HG03095 (cell line): ENCODE results near the gene DNAJC8.

Experiments used
- ATAC-seq: cut with Tn5 transposase; IDR thresholded peaks from one replicate; pipeline ENCODE4 v1.9.1; 2021; ENCODE audit warnings: moderate library complexity; ENCODE audit not compliant: unreplicated experiment

Gene DNAJC8

GRCh38 chr1:28208818-28209441 is 23.9 kb downstream of the DNAJC8 start:
- ATAC-seq = peak; percentile 59

GRCh38 chr1:28205243-28205642 is 27.6 kb downstream of the DNAJC8 start:
- no peak for ATAC-seq

GRCh38 chr1:28200234-28200873 is 32.5 kb downstream of the DNAJC8 start:
- ATAC-seq = no peak

GRCh38 chr1:28199328-28200233 is 33.2 kb downstream of the DNAJC8 start:
- ATAC-seq = peak; percentile 81

- no peak for ATAC-seq
These were observed 35.0 kb downstream of the DNAJC8 start for GRCh38 chr1:28197682-28198415.

GRCh38 chr1:28196330-28196729 is 36.5 kb downstream of the DNAJC8 start:
- ATAC-seq = no peak

GRCh38 chr1:28195780-28196179 is 37.0 kb downstream of the DNAJC8 start:
- ATAC-seq = no peak

GRCh38 chr1:28194326-28195035 is 38.3 kb downstream of the DNAJC8 start:
- ATAC-seq = no peak

- ATAC-seq = no peak
These were observed 39.1 kb downstream of the DNAJC8 start for GRCh38 chr1:28193701-28194161.

- no peak for ATAC-seq
These were observed 41.7 kb downstream of the DNAJC8 start for GRCh38 chr1:28190996-28191645.

- ATAC-seq = no peak
These were observed 42.4 kb downstream of the DNAJC8 start for GRCh38 chr1:28190337-28190979.

GRCh38 chr1:28185071-28185470 is 47.8 kb downstream of the DNAJC8 start:
- no peak for ATAC-seq

GRCh38 chr1:28180306-28181305 is 52.2 kb downstream of the DNAJC8 start:
- no peak for ATAC-seq

- no peak for ATAC-seq
These were observed 53.9 kb downstream of the DNAJC8 start for GRCh38 chr1:28178690-28179485.

GRCh38 chr1:28176492-28177470 is 56.0 kb downstream of the DNAJC8 start, which contains the start of gene PTAFR:
TSS of gene PTAFR (minus strand) at chr1:28176690. CDS start at chr1:28151021, 25,669 bp downstream.
- ATAC-seq = no peak

- no peak for ATAC-seq
These were observed 56.8 kb downstream of the DNAJC8 start for GRCh38 chr1:28175955-28176485.
